ENCODE measurements around the gene CTAG2.

- TF ChIP-seq, protein P1, sequence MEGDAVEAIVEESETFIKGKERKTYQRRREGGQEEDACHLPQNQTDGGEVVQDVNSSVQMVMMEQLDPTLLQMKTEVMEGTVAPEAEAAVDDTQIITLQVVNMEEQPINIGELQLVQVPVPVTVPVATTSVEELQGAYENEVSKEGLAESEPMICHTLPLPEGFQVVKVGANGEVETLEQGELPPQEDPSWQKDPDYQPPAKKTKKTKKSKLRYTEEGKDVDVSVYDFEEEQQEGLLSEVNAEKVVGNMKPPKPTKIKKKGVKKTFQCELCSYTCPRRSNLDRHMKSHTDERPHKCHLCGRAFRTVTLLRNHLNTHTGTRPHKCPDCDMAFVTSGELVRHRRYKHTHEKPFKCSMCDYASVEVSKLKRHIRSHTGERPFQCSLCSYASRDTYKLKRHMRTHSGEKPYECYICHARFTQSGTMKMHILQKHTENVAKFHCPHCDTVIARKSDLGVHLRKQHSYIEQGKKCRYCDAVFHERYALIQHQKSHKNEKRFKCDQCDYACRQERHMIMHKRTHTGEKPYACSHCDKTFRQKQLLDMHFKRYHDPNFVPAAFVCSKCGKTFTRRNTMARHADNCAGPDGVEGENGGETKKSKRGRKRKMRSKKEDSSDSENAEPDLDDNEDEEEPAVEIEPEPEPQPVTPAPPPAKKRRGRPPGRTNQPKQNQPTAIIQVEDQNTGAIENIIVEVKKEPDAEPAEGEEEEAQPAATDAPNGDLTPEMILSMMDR (IDR thresholded peaks at IDR 0.05): no peak
- no peak for TF ChIP-seq POLR2A (IDR thresholded peaks at IDR 0.05)
Observed at GRCh38 chrX:154660541-154660940, 7.2 kb upstream of the CTAG2 start.
